Measurements from ENCODE around the gene KCNIP4. TPM values are rescaled to one million over a fixed set of nuclear protein-coding genes. Genes with fewer than 3 reads are reported as not detected.

KCNIP4 gene
- total RNA-seq, 3 donors from 2014 or later (not counting 1 experiment from before 2014, with no cell fraction given), result not detected

DNA sequence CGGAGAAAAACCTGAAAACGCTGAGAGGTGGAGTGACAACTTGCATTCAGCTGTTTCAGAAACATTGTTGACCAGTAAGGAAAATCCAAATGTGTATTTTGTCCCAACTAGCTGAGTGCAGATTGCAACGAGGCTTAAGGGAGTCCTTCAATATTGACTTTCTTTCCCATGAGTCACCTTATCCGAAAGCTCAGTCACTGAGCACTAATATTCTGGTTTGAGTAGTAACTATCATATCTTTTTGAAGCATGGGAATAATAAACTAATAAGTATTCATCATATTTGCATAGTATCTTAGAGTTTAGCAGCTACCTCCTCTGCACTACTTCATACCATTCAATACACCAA is 644.1 kb downstream of the KCNIP4 start:
- 6% methylated on average over 2 of the region's 4 CpGs for WGBS (ENCODE audit: insufficient coverage)
- DNase-seq, result no peak

DNA sequence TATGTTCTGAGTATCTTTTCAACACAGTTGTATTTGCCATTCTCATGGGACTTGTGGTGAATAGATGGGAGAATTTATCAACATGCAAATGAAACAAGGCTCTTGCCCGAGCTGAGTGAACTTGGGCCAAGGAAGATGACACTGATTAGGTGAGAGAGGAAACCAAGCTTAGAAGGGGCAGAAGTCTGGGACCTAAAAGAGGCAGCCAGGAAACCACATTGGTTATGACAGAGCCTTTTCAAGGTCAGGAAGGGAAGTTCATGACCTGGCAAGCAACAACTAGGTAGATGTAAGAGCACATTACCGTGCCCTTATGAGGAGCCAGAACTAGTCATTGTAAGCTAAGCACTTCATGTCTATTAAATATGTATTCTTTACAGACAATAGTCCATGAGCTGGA is 658.0 kb downstream of the KCNIP4 start:
- H3K27ac ChIP-seq (ENCODE audit: low read length), result no peak overlapping the region
- H3K36me3 ChIP-seq (ENCODE audit: control insufficient read depth, insufficient read depth, low read length), result no peaks in the 10 kb centered on the region
- intact Hi-C loops (cut with micrococcal nuclease), result no loop called here
- no peaks in the 10 kb centered on the region for H3K27me3 Mint-ChIP-seq (ENCODE audit: low read depth in 2 of 2)
- no peaks in the 10 kb centered on the region for H3K27me3 ChIP-seq (ENCODE audit: control insufficient read depth, insufficient read depth, low read length)
- H3K9me3 Mint-ChIP-seq, result peaks cover 8% of the 10 kb centered on the region in 2 donors
- no peak overlapping the region for H3K27ac Mint-ChIP-seq
- peaks cover 5 to 11% of the 10 kb centered on the region in 2 donors for H3K4me1 Mint-ChIP-seq
- TF ChIP-seq, protein P1, sequence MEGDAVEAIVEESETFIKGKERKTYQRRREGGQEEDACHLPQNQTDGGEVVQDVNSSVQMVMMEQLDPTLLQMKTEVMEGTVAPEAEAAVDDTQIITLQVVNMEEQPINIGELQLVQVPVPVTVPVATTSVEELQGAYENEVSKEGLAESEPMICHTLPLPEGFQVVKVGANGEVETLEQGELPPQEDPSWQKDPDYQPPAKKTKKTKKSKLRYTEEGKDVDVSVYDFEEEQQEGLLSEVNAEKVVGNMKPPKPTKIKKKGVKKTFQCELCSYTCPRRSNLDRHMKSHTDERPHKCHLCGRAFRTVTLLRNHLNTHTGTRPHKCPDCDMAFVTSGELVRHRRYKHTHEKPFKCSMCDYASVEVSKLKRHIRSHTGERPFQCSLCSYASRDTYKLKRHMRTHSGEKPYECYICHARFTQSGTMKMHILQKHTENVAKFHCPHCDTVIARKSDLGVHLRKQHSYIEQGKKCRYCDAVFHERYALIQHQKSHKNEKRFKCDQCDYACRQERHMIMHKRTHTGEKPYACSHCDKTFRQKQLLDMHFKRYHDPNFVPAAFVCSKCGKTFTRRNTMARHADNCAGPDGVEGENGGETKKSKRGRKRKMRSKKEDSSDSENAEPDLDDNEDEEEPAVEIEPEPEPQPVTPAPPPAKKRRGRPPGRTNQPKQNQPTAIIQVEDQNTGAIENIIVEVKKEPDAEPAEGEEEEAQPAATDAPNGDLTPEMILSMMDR (IDR thresholded peaks at IDR 0.05), result no peak
- no peaks in the 10 kb centered on the region for H3K9me3 ChIP-seq (ENCODE audit: control insufficient read depth, insufficient read depth, low read length)
- ATAC-seq (no peak), DNase-seq (peak in 1 of 2 donors; percentile 2)
- H3K4me1 ChIP-seq (ENCODE audit: control insufficient read depth, insufficient read depth, low read length), result no peaks in the 10 kb centered on the region
- H3K4me3 ChIP-seq (ENCODE audit: low read length), result no peak overlapping the region
- WGBS (ENCODE audit: insufficient coverage), result 6% methylated on average over 2 of the region's 2 CpGs
- no peaks in the 10 kb centered on the region for H3K36me3 Mint-ChIP-seq
- no peak overlapping the region for H3K4me3 Mint-ChIP-seq

More for the DNA sequence above, 644.1 kb downstream of the KCNIP4 start:
- Mint-ChIP-seq H3K27me3 (ENCODE audit: low read depth in 2 of 2) (peaks cover 18 to 35% of the 10 kb centered on the region in 2 donors), H3K9me3 (peaks cover 3 to 4% of the 10 kb centered on the region in 2 donors), H3K4me1 (no peaks in the 10 kb centered on the region), H3K27ac (no peak overlapping the region), H3K36me3 (peaks cover 11% of the 10 kb centered on the region), H3K4me3 (no peak overlapping the region)
- H3K4me3 ChIP-seq (ENCODE audit: low read length), result no peak overlapping the region
- H3K4me1 ChIP-seq (ENCODE audit: control insufficient read depth, insufficient read depth, low read length), result no peaks in the 10 kb centered on the region
- no peak overlapping the region for H3K27ac ChIP-seq (ENCODE audit: low read length)
- H3K36me3 ChIP-seq (ENCODE audit: control insufficient read depth, insufficient read depth, low read length), result no peaks in the 10 kb centered on the region
- no peaks in the 10 kb centered on the region for H3K9me3 ChIP-seq (ENCODE audit: control insufficient read depth, insufficient read depth, low read length)
- no peak for ATAC-seq
- TF ChIP-seq, protein P1 (IDR thresholded peaks at IDR 0.05), result no peak
- intact Hi-C loops (cut with micrococcal nuclease), result no loop called here
- peaks cover 7% of the 10 kb centered on the region for H3K27me3 ChIP-seq (ENCODE audit: control insufficient read depth, insufficient read depth, low read length)

DNA sequence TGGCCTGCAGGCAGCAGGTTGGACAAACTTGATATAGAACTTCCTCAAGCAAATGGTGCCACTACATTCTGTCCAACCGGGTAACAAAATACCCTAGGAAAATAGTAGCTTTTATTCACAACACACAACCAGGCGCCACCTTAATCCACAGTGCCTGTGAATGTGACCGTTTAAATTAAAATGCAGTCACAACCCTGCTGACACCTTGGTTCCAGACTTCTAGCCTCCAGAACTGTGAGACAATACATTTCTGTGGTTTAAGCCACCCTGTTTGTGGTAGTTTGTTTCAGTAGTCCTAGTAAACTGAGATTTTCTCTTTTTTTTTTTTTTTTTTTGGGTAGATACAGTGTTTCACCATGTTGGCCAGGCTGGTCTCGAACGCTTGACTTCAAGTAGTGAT is 672.5 kb downstream of the KCNIP4 start:
- Mint-ChIP-seq H3K4me3 (no peak overlapping the region), H3K4me1 (no peaks in the 10 kb centered on the region), H3K27me3 (ENCODE audit: low read depth in 2 of 2) (no peaks in the 10 kb centered on the region), H3K9me3 (peaks cover 2 to 9% of the 10 kb centered on the region in 2 donors), H3K27ac (no peak overlapping the region), H3K36me3 (no peaks in the 10 kb centered on the region)
- intact Hi-C loops (cut with micrococcal nuclease), result no loop called here
- DNase-seq, result no peak
- H3K4me3 ChIP-seq (ENCODE audit: low read length), result no peak overlapping the region
- H3K9me3 ChIP-seq (ENCODE audit: control insufficient read depth, insufficient read depth, low read length), result no peaks in the 10 kb centered on the region
- no peaks in the 10 kb centered on the region for H3K4me1 ChIP-seq (ENCODE audit: control insufficient read depth, insufficient read depth, low read length)
- TF ChIP-seq, protein P1 (IDR thresholded peaks at IDR 0.05), result no peak
- WGBS (ENCODE audit: insufficient coverage), result 82% methylated on average over 5 of the region's 5 CpGs
- no peak overlapping the region for H3K27ac ChIP-seq (ENCODE audit: low read length)
- no peaks in the 10 kb centered on the region for H3K36me3 ChIP-seq (ENCODE audit: control insufficient read depth, insufficient read depth, low read length)
- no peaks in the 10 kb centered on the region for H3K27me3 ChIP-seq (ENCODE audit: control insufficient read depth, insufficient read depth, low read length)
- no peak for ATAC-seq

DNA sequence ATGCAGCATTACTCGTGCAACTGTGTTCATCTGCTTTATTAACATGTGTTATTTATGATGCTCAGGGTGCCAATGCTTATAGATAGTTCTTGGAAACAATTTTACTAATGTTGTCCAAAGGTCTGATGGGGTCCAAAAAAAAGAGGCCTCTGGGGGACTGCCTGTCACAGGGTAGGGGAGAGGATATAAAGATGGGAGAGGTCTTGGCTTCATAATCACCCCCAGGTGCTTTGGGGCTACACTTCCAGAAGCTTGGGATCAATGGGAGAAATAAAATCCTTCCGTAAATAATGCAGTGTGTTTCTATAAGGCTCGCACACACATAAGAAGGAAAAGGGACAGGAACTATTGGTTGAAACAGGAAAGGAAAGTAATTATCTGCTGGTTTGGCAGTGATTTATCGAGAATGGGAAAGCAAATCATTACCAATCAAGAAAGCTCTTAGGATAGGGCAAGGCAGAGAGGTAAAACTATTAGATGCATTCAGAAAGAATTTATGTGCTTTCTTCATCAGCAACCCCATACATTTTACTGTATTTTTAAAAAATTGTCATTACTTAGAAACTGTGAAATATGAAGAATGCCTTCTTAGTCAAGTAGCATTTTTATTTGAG is 677.0 kb downstream of the KCNIP4 start:
- Histone ChIP-seq H3K4me3 (ENCODE audit: low read length) (no peak overlapping the region), H3K27ac (ENCODE audit: low read length) (no peak overlapping the region), H3K4me1 (ENCODE audit: control insufficient read depth, insufficient read depth, low read length) (no peaks in the 10 kb centered on the region), H3K36me3 (ENCODE audit: control insufficient read depth, insufficient read depth, low read length) (no peaks in the 10 kb centered on the region), H3K9me3 (ENCODE audit: control insufficient read depth, insufficient read depth, low read length) (no peaks in the 10 kb centered on the region), H3K27me3 (ENCODE audit: control insufficient read depth, insufficient read depth, low read length) (no peaks in the 10 kb centered on the region)
- Mint-ChIP-seq H3K9me3 (peaks cover 3 to 7% of the 10 kb centered on the region in 2 donors), H3K36me3 (no peaks in the 10 kb centered on the region), H3K4me1 (no peaks in the 10 kb centered on the region), H3K4me3 (no peak overlapping the region), H3K27ac (no peak overlapping the region), H3K27me3 (ENCODE audit: low read depth in 2 of 2) (no peaks in the 10 kb centered on the region)
- TF ChIP-seq, protein P1 (IDR thresholded peaks at IDR 0.05), result no peak
- no peak for DNase-seq
- intact Hi-C loops (cut with micrococcal nuclease), result no loop called here
- 68% methylated on average over 4 of the region's 4 CpGs for WGBS (ENCODE audit: insufficient coverage)
- ATAC-seq, result no peak
